GF-D8 (cell line): Measurements from ENCODE around the gene LITAF.
"Not testable (repeated sequence)": the region's sequence is repeated elsewhere in the genome, so short reads cannot be mapped to it uniquely, and the experiment has no call there.

Experiments used
- DNase-seq: peaks from one replicate; lab custom pipeline; 2025; lab: John Stamatoyannopoulos, UW

The LITAF gene

GRCh38 chr16:11597235-11598095, 10.7 kb upstream of the LITAF start:
- peak; percentile 49 for DNase-seq

- no peak for DNase-seq
These were observed 10.0 kb upstream of the LITAF start for GRCh38 chr16:11596572-11597226.

GRCh38 chr16:11593581-11593980, 6.9 kb upstream of the LITAF start:
- no peak for DNase-seq

DNA sequence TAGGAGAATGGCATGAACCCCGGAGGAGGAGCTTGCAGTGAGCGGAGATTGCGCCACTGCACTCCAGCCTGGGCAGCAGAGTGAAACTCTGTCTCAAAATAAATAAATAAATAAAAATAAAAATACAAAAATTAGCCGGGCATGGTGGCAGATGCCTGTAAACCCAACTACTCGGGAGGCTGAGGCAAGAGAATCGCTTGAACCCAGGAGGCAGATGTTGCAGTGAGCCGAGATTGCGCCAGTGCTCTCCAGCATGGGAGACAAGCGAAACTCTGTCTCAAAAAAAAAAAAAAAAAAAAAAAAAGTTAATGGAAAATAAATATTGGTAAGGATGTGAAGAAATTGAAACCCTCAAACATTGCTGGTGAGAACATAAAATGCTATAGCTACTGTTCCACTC, 6.4 kb upstream of the LITAF start:
- DNase-seq: not testable (repeated sequence)

GRCh38 chr16:11591630-11592029, 4.9 kb upstream of the LITAF start:
- not testable (repeated sequence) for DNase-seq

- no peak for DNase-seq
These were observed 2.5 kb upstream of the LITAF start for GRCh38 chr16:11589198-11589550.

DNA sequence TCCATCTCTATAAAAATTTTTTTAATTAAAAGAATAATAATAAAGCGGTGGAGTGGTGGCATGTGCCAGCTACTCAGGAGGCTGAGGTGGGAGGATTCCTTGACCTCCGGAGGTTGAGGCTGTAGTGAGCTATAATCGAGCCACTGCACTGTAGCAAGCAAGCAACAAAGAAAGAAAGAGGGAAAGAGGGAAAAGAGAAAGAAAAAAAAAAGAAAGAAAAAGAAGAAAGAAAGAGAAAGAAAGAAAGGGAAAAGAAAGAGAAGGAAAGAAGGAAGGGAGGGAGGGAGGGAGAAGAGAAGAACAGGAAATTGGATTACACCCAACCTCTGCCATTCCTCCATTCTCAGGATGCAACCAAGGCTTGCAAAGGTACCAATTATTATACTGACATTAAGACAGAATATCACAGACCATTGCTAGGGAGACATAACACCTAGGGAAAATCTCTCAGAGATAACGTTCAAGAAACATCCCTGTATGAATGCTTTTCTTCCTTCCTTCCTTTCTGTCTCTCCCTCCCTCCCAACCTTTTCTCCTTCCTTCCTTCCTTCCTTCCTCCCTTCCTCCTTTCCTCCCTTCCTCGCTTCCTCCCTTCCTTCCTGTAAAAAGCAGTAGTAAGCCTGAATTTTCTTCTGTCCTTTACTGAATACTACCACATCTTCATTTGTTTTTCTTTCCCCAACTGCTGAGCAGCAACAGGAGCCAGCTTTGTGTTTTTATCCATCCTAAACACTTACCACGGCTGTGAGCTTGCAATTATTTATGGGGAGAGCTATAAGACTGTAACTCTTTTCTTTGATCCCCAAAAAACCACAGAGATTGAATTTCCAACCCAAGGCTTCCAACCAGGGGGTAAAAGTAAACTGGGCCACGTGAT, 1.8 kb upstream of the LITAF start:
- DNase-seq: no peak

GRCh38 chr16:11587643-11588247, 1.0 kb upstream of the LITAF start:
- no peak for DNase-seq

DNA sequence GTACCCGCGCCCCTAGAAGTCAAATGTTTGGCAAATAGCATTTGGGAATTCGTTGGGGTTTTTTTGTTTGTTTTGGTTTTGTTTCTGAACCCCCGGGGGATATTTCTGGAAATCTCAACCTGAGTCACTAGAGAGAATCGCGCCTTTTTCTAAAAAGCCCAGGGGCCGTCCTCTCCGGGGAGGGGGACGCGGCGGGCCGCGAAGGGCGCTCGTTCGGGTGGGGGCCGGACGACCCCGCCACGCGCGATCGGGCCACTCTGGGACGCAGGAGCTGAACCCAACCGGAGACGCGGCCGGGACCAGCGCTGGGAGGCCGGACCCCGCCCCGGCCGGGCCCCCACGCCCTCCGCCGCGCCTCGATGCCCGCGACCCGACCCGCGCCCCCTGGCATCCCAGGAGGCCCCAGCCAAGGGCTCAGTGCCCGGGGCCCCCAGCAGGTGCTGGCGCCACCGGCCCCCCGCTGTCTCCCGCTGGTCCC, 302 bp downstream of the LITAF start:
- DNase-seq: no peak

- DNase-seq: peak; percentile 18
These were observed 1.0 kb downstream of the LITAF start for GRCh38 chr16:11585460-11586377.

DNA sequence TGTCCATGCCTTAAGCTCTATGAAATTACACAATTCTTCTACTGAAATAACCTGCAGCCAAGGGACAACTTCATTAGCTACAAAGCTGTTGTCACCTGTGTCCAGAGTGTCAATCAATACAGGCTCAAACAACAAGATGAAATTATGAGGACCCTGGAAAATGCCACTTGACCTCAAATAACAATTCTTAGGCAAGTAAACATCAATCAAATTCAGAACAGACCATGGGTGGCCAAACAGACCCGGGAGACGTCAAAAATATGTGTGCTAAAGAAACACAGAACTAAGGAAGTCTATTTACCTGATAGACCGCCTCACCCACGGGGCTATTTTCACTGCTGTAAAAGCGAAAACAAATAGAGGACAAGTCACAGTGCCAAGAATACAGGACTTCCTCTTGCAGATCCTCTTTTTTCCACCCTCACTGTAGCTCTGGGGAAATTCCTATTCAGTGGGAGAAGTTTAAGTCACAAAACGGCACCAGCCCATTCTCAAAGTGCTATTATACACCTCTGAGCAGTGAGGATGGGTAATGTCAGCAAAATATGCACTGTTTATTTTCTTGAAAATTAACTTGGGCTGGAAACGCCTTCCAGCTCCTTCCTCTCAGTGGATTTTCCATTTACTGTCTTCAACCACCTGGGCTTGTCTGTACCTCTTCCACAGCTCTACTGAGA, 2.7 kb downstream of the LITAF start:
- DNase-seq: peak; percentile 28

DNA sequence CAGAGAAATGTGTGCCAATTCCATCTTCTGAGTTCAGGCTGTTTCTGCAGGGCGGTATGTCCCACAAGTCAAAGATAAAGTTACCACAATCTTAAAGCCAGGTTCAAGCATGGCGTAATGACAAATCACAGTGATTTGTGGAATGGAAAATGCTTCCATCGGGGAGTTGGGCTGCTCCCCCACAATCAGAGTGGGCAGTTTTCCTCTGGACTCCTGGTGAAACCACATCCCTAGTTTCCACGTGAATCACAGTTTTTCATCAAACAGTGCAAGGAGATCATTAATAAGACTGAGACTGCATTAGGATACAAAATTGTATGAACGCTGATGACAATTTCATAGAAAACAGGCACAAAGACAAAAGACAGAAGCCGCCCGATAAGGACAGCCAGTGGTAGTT, 3.6 kb downstream of the LITAF start:
- DNase-seq: no peak

DNA sequence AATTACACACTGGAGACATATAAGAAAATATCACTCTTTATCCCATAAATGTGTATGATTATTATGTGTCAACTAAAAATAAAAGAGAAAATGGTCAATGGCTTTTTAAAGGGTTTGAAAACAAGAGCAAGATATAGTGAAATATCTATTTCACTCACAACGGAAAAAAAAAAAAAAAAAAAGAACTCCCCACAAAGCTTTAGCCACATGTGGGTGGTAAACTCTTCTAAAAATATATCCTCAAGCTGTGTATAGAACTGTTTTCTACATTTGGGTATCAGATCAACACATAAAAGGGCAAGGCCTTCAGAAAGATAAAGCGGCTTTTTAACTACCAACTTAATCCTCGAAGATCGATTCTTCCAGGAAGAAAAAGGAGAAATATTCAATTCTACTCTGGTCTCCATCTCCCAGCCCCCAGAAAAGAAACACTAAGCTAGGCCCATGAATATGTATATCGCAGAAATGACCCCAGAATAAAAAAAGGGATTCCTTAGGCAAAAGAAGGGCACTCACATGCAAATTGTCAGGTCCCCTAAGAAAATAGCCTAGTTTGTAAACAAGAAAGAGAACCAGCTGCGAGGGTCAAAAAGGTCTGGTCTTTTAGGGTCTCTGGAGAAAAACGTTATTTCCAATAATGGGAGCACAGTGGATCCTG, 4.4 kb downstream of the LITAF start:
- no peak for DNase-seq

- DNase-seq: no peak
These were observed 5.0 kb downstream of the LITAF start for GRCh38 chr16:11581678-11582077.

DNA sequence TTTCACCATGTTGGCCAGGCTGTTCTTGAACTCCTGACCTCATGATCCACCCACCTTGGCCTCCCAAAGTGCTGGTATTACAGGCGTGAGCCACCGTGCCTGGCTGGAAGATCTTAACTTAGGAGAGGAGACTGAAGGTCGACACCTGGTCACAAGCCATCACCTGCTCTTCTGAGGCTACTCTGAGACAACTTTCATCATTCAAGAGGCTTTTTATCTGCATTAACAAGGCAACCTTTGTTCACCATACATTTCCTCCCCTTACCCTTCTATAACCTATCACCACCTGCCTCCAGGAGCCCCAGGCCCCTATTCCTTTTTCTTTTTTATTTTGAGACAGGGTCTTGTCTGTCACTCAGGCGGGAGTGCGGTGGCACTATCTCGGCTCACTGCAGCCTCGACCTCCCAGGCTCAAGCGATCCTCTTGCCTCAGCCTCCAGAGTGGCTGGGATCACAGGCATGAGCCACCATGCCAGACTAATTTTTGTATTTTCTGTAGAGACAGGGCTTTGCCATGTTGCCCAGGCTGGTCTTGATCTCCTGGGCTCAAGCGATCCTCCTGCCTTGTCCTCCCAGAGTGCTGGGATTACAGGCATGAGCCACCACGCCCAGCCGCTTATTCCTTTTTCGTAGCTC, 6.2 kb downstream of the LITAF start:
- DNase-seq: no peak

DNA sequence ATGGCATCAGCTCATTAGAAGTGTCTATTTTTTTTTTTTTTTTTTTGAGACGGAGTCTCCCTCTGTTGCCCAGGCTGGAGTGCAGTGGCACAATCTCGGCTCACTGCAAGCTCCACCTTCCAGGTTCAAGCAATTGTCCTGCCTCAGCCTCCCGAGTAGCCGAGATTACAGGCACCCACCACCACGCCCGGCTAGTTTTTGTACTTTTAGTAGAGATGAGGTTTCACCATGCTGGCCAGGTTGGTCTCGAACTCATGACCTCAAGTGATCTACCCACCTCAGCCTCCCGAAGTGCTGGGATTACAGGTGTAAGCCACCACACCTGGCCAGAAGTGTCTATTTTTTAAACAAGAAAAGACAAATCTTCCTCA, 9.4 kb downstream of the LITAF start:
- not testable (repeated sequence) for DNase-seq

DNA sequence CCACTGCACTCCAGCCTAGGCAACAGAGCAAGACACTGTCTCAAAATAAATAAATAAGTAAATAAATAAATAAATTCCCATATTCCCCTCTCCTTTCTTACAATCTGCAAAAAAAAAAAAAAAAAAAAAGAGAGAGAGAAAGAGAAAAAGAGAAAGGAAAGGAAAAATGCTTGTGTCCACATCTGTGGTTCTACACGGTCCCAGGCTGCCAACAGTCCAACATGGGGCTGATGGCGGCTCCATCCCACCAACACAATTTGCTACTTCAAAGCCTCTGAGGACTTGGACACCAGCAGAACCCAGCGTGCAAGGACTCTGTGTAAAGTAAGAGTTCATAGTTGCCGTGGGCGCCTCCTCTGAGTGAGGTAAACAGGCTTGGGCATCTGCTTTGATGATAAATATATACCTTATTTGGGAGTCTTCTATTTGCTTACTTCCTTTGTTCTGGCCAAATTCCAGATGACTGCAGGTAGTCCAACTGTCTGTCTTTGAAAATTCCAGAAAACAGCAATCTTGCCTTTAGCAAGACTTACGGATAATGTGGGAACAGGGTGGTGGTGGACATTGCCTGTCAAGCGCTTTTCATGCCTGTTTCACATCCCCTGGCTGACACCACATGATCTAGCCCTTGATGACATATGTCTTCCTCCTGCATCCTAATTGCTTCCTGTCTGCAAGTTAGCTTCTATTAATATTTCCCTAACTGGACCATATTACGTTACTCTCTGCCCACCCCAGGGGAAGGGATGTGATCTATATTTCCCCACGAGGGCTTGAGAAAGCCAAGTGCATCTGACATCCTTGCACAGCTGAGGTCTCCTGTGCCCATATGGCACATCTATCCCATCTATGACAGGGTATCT, 10.1 kb downstream of the LITAF start:
- no peak for DNase-seq

GRCh38 chr16:11575223-11575589, 11.5 kb downstream of the LITAF start:
- no peak for DNase-seq
